Fibroblast of pulmonary artery (primary cell): ENCODE measurements around the gene NT5C.
"Not testable (repeated sequence)": the region's sequence is repeated elsewhere in the genome, so short reads cannot be mapped to it uniquely, and the experiment has no call there.

Source experiments
- DNase-seq: peaks from one replicate; pipeline ENCODE4 v3.0.0-alpha.2; 2010; ENCODE audit warnings: low read depth
- H3K4me3 ChIP-seq: replicated peaks from 2 replicates; pipeline ENCODE4 v1.5.1; 2011; ENCODE audit warnings: low read depth, mild to moderate bottlenecking, control low read depth, low read length, moderate library complexity
- CTCF ChIP-seq: IDR thresholded peaks from 2 replicates; pipeline ENCODE4 v1.5.1; 2011; ENCODE audit warnings: mild to moderate bottlenecking, control low read depth, low read length, inconsistent platforms; ENCODE audit errors: missing control alignments

NT5C gene

GRCh38 chr17:75163074-75163473, 31.5 kb upstream of the NT5C start:
- H3K4me3 ChIP-seq, result no peak overlapping the region
- DNase-seq, result no peak
- TF ChIP-seq CTCF, result no peak

- no peak for TF ChIP-seq CTCF
- no peak for DNase-seq
- no peak overlapping the region for H3K4me3 ChIP-seq
These were observed 28.7 kb upstream of the NT5C start for GRCh38 chr17:75160211-75160610.

- DNase-seq, result peak; percentile 44
- H3K4me3 ChIP-seq, result no peak overlapping the region
- TF ChIP-seq CTCF, result no peak
These were observed 27.9 kb upstream of the NT5C start for GRCh38 chr17:75159196-75160031.

- not testable (repeated sequence) for DNase-seq, H3K4me3 ChIP-seq
These were observed 26.9 kb upstream of the NT5C start for GRCh38 chr17:75158480-75158879.

GRCh38 chr17:75155191-75155601, 23.7 kb upstream of the NT5C start:
- H3K4me3 ChIP-seq, result no peak overlapping the region
- no peak for TF ChIP-seq CTCF

GRCh38 chr17:75154195-75155106, 22.9 kb upstream of the NT5C start, which contains the start of gene JPT1:
TSS of gene JPT1 (minus strand) at chr17:75154512. CDS start at chr17:75154397, 115 bp downstream.
- peak within 1 kb of the TSS; percentile 86 for H3K4me3 ChIP-seq
- no peak for TF ChIP-seq CTCF
- DNase-seq, result peak; percentile 99

More at GRCh38 chr17:75155191-75155601, 23.7 kb upstream of the NT5C start:
- DNase-seq, result no peak

GRCh38 chr17:75153780-75154194, 22.2 kb upstream of the NT5C start:
- H3K4me3 ChIP-seq, result peak overlapping the region; percentile 86
- TF ChIP-seq CTCF, result no peak
- no peak for DNase-seq
